ENCODE data around the gene DAB2IP.

The DAB2IP gene

GRCh38 chr9:121760571-121760970 lies 109.1 kb downstream of the DAB2IP start:
- Histone ChIP-seq H3K14ac (ENCODE audit: low read length) (no peak overlapping the region), H3K4me3 (ENCODE audit: low read depth, low read length) (no peak overlapping the region), H3K79me1 (ENCODE audit: low read length) (peaks cover 2% of the 10 kb centered on the region), H3K36me3 (ENCODE audit: control insufficient read depth in 1 of 2, insufficient read depth in 2 of 2, low read length in 2 of 2) (peaks cover 56 to 59% of the 10 kb centered on the region in 2 experiments), H3K4me2 (ENCODE audit: low read length) (no peak overlapping the region), H4K91ac (ENCODE audit: low read depth, low read length) (no peak overlapping the region), H3K27me3 (ENCODE audit: insufficient read depth, low read length) (no peaks in the 10 kb centered on the region), H3K9me3 (ENCODE audit: insufficient read depth, low read depth, low read length) (no peaks in the 10 kb centered on the region), H4K12ac (ENCODE audit: low read depth, low read length) (no peak overlapping the region), H2BK12ac (ENCODE audit: low read length) (no peak overlapping the region), H3K23ac (ENCODE audit: low read length) (no peak overlapping the region), H3K9ac (ENCODE audit: low read length) (no peak overlapping the region), H2AFZ (ENCODE audit: insufficient read depth, low read length, poor library complexity) (no peak overlapping the region), H3K79me2 (ENCODE audit: control insufficient read depth, insufficient read depth, low read length, poor library complexity) (no peaks in the 10 kb centered on the region), H3K4me1 (ENCODE audit: control insufficient read depth in 1 of 2, insufficient read depth in 2 of 2, low read length in 2 of 2) (peaks cover 11 to 14% of the 10 kb centered on the region in 2 experiments), H3K18ac (ENCODE audit: low read length) (no peak overlapping the region), H3K27ac (ENCODE audit: low read depth, low read length) (no peak overlapping the region), H3K4ac (ENCODE audit: low read depth, low read length) (no peak overlapping the region), H4K8ac (ENCODE audit: low read depth, low read length) (no peak overlapping the region), H2BK5ac (ENCODE audit: low read depth, low read length, poor library complexity) (no peak overlapping the region), H2AK5ac (ENCODE audit: low read length) (no peak overlapping the region), H2BK120ac (ENCODE audit: insufficient read depth, low read length, poor library complexity) (no peak overlapping the region)
- WGBS (ENCODE audit: extremely low coverage, insufficient coverage, insufficient read length) = no CpG with 5 or more reads among the region's 10 CpGs
- no peak for DNase-seq

DNA sequence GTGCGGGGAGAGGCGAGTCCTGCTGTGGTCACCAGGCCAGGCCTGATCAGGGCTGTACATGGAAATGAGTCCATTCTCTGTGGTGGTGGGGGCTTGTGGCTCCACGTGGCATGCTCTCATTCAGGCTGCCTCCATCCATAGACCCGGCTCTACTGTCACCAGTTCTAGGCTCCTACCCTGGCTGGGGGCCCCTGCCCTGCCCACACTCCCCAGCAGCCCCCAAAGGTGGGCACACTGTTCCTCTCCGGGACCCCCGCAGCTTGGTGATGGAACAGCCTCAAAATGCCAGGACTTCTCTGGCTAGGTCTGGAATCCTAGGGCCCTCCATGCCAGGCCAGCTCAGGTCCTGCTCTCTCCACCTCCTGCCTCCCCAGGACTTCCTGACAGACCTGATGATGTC lies 111.7 kb downstream of the DAB2IP start:
- H3K18ac ChIP-seq (ENCODE audit: low read length) = no peak overlapping the region
- peaks cover 13 to 21% of the 10 kb centered on the region in 2 experiments for H3K4me1 ChIP-seq (ENCODE audit: control insufficient read depth in 1 of 2, insufficient read depth in 2 of 2, low read length in 2 of 2)
- H4K91ac ChIP-seq (ENCODE audit: low read depth, low read length) = no peak overlapping the region
- no peak overlapping the region for H3K4ac ChIP-seq (ENCODE audit: low read depth, low read length)
- no peak for DNase-seq
- H3K79me2 ChIP-seq (ENCODE audit: control insufficient read depth, insufficient read depth, low read length, poor library complexity) = no peaks in the 10 kb centered on the region
- no peak overlapping the region for H2BK12ac ChIP-seq (ENCODE audit: low read length)
- no peak overlapping the region for H2BK120ac ChIP-seq (ENCODE audit: insufficient read depth, low read length, poor library complexity)
- H3K36me3 ChIP-seq (ENCODE audit: control insufficient read depth in 1 of 2, insufficient read depth in 2 of 2, low read length in 2 of 2) = peaks cover 67 to 70% of the 10 kb centered on the region in 2 experiments
- no peaks in the 10 kb centered on the region for H3K9me3 ChIP-seq (ENCODE audit: insufficient read depth, low read depth, low read length)
- WGBS (ENCODE audit: extremely low coverage, insufficient coverage, insufficient read length) = no CpG with 5 or more reads among the region's 6 CpGs
- H3K23ac ChIP-seq (ENCODE audit: low read length) = no peak overlapping the region
- H4K12ac ChIP-seq (ENCODE audit: low read depth, low read length) = no peak overlapping the region
- no peak overlapping the region for H3K9ac ChIP-seq (ENCODE audit: low read length)
- H3K27ac ChIP-seq (ENCODE audit: low read depth, low read length) = no peak overlapping the region
- no peak overlapping the region for H2BK5ac ChIP-seq (ENCODE audit: low read depth, low read length, poor library complexity)
- H3K4me2 ChIP-seq (ENCODE audit: low read length) = no peak overlapping the region
- no peak overlapping the region for H3K14ac ChIP-seq (ENCODE audit: low read length)
- H4K8ac ChIP-seq (ENCODE audit: low read depth, low read length) = no peak overlapping the region
- H3K4me3 ChIP-seq (ENCODE audit: low read depth, low read length) = no peak overlapping the region
- peaks cover 2% of the 10 kb centered on the region for H3K79me1 ChIP-seq (ENCODE audit: low read length)
- no peaks in the 10 kb centered on the region for H3K27me3 ChIP-seq (ENCODE audit: insufficient read depth, low read length)
- H2AK5ac ChIP-seq (ENCODE audit: low read length) = no peak overlapping the region
- no peak overlapping the region for H2AFZ ChIP-seq (ENCODE audit: insufficient read depth, low read length, poor library complexity)

GRCh38 chr9:121763561-121764370 lies 112.3 kb downstream of the DAB2IP start:
- Histone ChIP-seq H2BK12ac (ENCODE audit: low read length) (no peak overlapping the region), H3K4ac (ENCODE audit: low read depth, low read length) (no peak overlapping the region), H3K14ac (ENCODE audit: low read length) (no peak overlapping the region), H3K9me3 (ENCODE audit: insufficient read depth, low read depth, low read length) (no peaks in the 10 kb centered on the region), H3K4me3 (ENCODE audit: low read depth, low read length) (no peak overlapping the region), H3K27ac (ENCODE audit: low read depth, low read length) (no peak overlapping the region), H3K4me1 (ENCODE audit: control insufficient read depth in 1 of 2, insufficient read depth in 2 of 2, low read length in 2 of 2) (peaks cover 13 to 21% of the 10 kb centered on the region in 2 experiments), H3K27me3 (ENCODE audit: insufficient read depth, low read length) (no peaks in the 10 kb centered on the region), H2AFZ (ENCODE audit: insufficient read depth, low read length, poor library complexity) (no peak overlapping the region), H2BK120ac (ENCODE audit: insufficient read depth, low read length, poor library complexity) (no peak overlapping the region), H3K23ac (ENCODE audit: low read length) (no peak overlapping the region), H3K18ac (ENCODE audit: low read length) (no peak overlapping the region), H2AK5ac (ENCODE audit: low read length) (no peak overlapping the region), H3K9ac (ENCODE audit: low read length) (no peak overlapping the region), H4K91ac (ENCODE audit: low read depth, low read length) (no peak overlapping the region), H3K79me1 (ENCODE audit: low read length) (peaks cover 2% of the 10 kb centered on the region), H4K8ac (ENCODE audit: low read depth, low read length) (no peak overlapping the region), H3K79me2 (ENCODE audit: control insufficient read depth, insufficient read depth, low read length, poor library complexity) (no peaks in the 10 kb centered on the region), H2BK5ac (ENCODE audit: low read depth, low read length, poor library complexity) (no peak overlapping the region), H3K4me2 (ENCODE audit: low read length) (no peak overlapping the region), H3K36me3 (ENCODE audit: control insufficient read depth in 1 of 2, insufficient read depth in 2 of 2, low read length in 2 of 2) (peaks cover 68 to 71% of the 10 kb centered on the region in 2 experiments), H4K12ac (ENCODE audit: low read depth, low read length) (no peak overlapping the region)
- DNase-seq = no peak
- no CpG with 5 or more reads among the region's 21 CpGs for WGBS (ENCODE audit: extremely low coverage, insufficient coverage, insufficient read length)

GRCh38 chr9:121764371-121764730 lies 112.9 kb downstream of the DAB2IP start:
- Histone ChIP-seq H3K4ac (ENCODE audit: low read depth, low read length) (no peak overlapping the region), H2BK12ac (ENCODE audit: low read length) (no peak overlapping the region), H3K4me1 (ENCODE audit: control insufficient read depth in 1 of 2, insufficient read depth in 2 of 2, low read length in 2 of 2) (peaks cover 13 to 21% of the 10 kb centered on the region in 2 experiments), H3K27ac (ENCODE audit: low read depth, low read length) (no peak overlapping the region), H3K36me3 (ENCODE audit: control insufficient read depth in 1 of 2, insufficient read depth in 2 of 2, low read length in 2 of 2) (peaks cover 67 to 71% of the 10 kb centered on the region in 2 experiments), H2BK120ac (ENCODE audit: insufficient read depth, low read length, poor library complexity) (no peak overlapping the region), H3K79me2 (ENCODE audit: control insufficient read depth, insufficient read depth, low read length, poor library complexity) (no peaks in the 10 kb centered on the region), H3K23ac (ENCODE audit: low read length) (no peak overlapping the region), H3K79me1 (ENCODE audit: low read length) (peaks cover 2% of the 10 kb centered on the region), H3K4me2 (ENCODE audit: low read length) (no peak overlapping the region), H3K18ac (ENCODE audit: low read length) (no peak overlapping the region), H4K91ac (ENCODE audit: low read depth, low read length) (no peak overlapping the region), H2AFZ (ENCODE audit: insufficient read depth, low read length, poor library complexity) (no peak overlapping the region), H4K8ac (ENCODE audit: low read depth, low read length) (no peak overlapping the region), H3K9me3 (ENCODE audit: insufficient read depth, low read depth, low read length) (no peaks in the 10 kb centered on the region), H3K14ac (ENCODE audit: low read length) (no peak overlapping the region), H4K12ac (ENCODE audit: low read depth, low read length) (no peak overlapping the region), H2AK5ac (ENCODE audit: low read length) (no peak overlapping the region), H3K27me3 (ENCODE audit: insufficient read depth, low read length) (no peaks in the 10 kb centered on the region), H3K9ac (ENCODE audit: low read length) (no peak overlapping the region), H2BK5ac (ENCODE audit: low read depth, low read length, poor library complexity) (no peak overlapping the region), H3K4me3 (ENCODE audit: low read depth, low read length) (no peak overlapping the region)
- DNase-seq = no peak
- WGBS (ENCODE audit: extremely low coverage, insufficient coverage, insufficient read length) = no CpG with 5 or more reads among the region's 9 CpGs

Measured in trophoblast cell (in vitro differentiated cells and primary cell).